HCT116 (cell line): ENCODE measurements around the gene ARAP1. TPM values are rescaled to one million over a fixed set of nuclear protein-coding genes. Genes with fewer than 3 reads are reported as not detected.

ENCODE experiments used
- ATAC-seq: fragments of 200-7000 bp; cut with Tn5 transposase; 2 replicates; pipeline ENCODE4 v1.9.1; 2020; ENCODE audit warnings: mild to moderate bottlenecking, moderate library complexity
- BruUV-seq: library from RNA; stranded (reverse); fragments of 400-500 nt; replicated peaks from 2 replicates; lab custom pipeline; 2021; lab: Mats Ljungman, UMichigan
- CTCF ChIA-PET: fragments of 300-600 bp; sonication (Branson Sonifier 250); formaldehyde crosslinking; loops from one replicate; lab custom pipeline; 2021; ENCODE audit warnings: antibody characterized with exemption; lab: Charles Lee
- POLR2A ChIA-PET: fragments of 300-600, 350-600 bp; sonication (Branson Sonifier 250); formaldehyde crosslinking; loops from one replicate; lab custom pipeline; 2021; ENCODE audit warnings: antibody characterized with exemption; lab: Charles Lee
- RAD21 ChIA-PET, 2 experiments: fragments of 300-600 bp; sonication (Branson Sonifier 250); formaldehyde crosslinking; loops; one replicate each; lab custom pipeline; 2023; ENCODE audit warnings: low total read pairs in 2 of 2; ENCODE audit not compliant: uncharacterized antibody in 2 of 2, unreplicated experiment in 2 of 2, low non-redundant PET in 1 of 2; lab: Charles Lee
- DNase-seq: peaks from one replicate; pipeline ENCODE4 v3.0.0-alpha.2; 2010; ENCODE audit warnings: low read depth, low spot score
- H2AFZ ChIP-seq: fragments of 200-600 bp; shearing (Covaris generic), sonication (generic); 2 replicates; pipeline ENCODE4 v1.6.1; 2017; ENCODE audit warnings: low read depth, mixed run types, mixed read lengths, antibody characterized with exemption, low read length; ENCODE audit not compliant: poor library complexity, severe bottlenecking
- H3K27ac ChIP-seq: 2 replicates; pipeline ENCODE4 v1.5.1; 2012; ENCODE audit warnings: low read depth, low read length
- H3K27me3 ChIP-seq: fragments of 200-600 bp; sonication (generic); 2 replicates; pipeline ENCODE4 v1.6.1; 2016; ENCODE audit warnings: mixed run types, low read length, mixed read lengths; ENCODE audit not compliant: insufficient read depth
- H3K36me3 ChIP-seq, 2 experiments: fragments of 200-500 bp in 1 of 2; fragments of 200-600 bp in 1 of 2; sonication (Bioruptor generic) in 1 of 2; sonication (generic) in 1 of 2; 2 replicates each; pipeline versions ENCODE4 v1.5.1 to v1.6.1; 2014 to 2016; ENCODE audit warnings: low read length in 2 of 2, inconsistent platforms in 1 of 2, mixed read lengths in 1 of 2, mixed run types in 1 of 2; ENCODE audit not compliant: insufficient read depth in 2 of 2, control insufficient read depth in 1 of 2
- H3K4me1 ChIP-seq, 2 experiments: fragments of 200-600 bp in 1 of 2; sonication (generic) in 1 of 2; 2 replicates each; pipeline versions ENCODE4 v1.5.1 to v1.6.1; 2012 to 2017; ENCODE audit warnings: low read length in 2 of 2, inconsistent platforms in 1 of 2, mild to moderate bottlenecking in 1 of 2, mixed read lengths in 1 of 2, mixed run types in 1 of 2, moderate library complexity in 1 of 2; ENCODE audit not compliant: insufficient read depth in 2 of 2, control insufficient read depth in 1 of 2
- H3K4me2 ChIP-seq: fragments of 200-600 bp; sonication (generic); 2 replicates; pipeline ENCODE4 v1.6.1; 2017; ENCODE audit warnings: mixed run types, low read length, mixed read lengths
- H3K4me3 ChIP-seq, 2 experiments: fragments of 200-600 bp in 1 of 2; sonication (generic) in 1 of 2; replicated peaks in 1 of 2; 2 replicates each; pipeline ENCODE4 v1.5.1; 2011 to 2016; ENCODE audit warnings: low read length in 2 of 2, control low read depth in 1 of 2, low read depth in 1 of 2, mild to moderate bottlenecking in 1 of 2, mixed read lengths in 1 of 2, mixed run types in 1 of 2
- H3K79me2 ChIP-seq: fragments of 200-600 bp; sonication (generic); 2 replicates; pipeline ENCODE4 v1.6.1; 2017; ENCODE audit warnings: mild to moderate bottlenecking, mixed run types, low read length, moderate library complexity, mixed read lengths; ENCODE audit not compliant: insufficient read depth
- H3K9ac ChIP-seq: fragments of 200-600 bp; sonication (generic); 2 replicates; pipeline ENCODE4 v1.6.1; 2016; ENCODE audit warnings: low read length, mixed read lengths
- H3K9me2 ChIP-seq: fragments of 200-600 bp; sonication (generic), shearing (Covaris generic); 2 replicates; pipeline ENCODE4 v1.6.1; 2017; ENCODE audit warnings: mixed run types, mild to moderate bottlenecking, moderate library complexity; ENCODE audit not compliant: insufficient read depth
- H3K9me3 ChIP-seq, 2 experiments: fragments of 200-500 bp in 1 of 2; fragments of 200-600 bp in 1 of 2; sonication (Bioruptor generic) in 1 of 2; sonication (generic) in 1 of 2; 2 replicates each; pipeline ENCODE4 v1.6.1; 2014 to 2017; ENCODE audit warnings: low read length in 2 of 2, mixed read lengths in 2 of 2, inconsistent platforms in 1 of 2, low read depth in 1 of 2, mild to moderate bottlenecking in 1 of 2, mixed run types in 1 of 2, moderate library complexity in 1 of 2; ENCODE audit not compliant: control insufficient read depth in 1 of 2, insufficient read depth in 1 of 2
- H4K20me1 ChIP-seq: fragments of 200-600 bp; sonication (generic), shearing (Covaris generic); 2 replicates; pipeline ENCODE4 v1.6.1; 2017; ENCODE audit warnings: mixed run types, mild to moderate bottlenecking, moderate library complexity; ENCODE audit not compliant: insufficient read depth
- CBX3 ChIP-seq: IDR thresholded peaks from 2 replicates; pipeline ENCODE4 v1.6.1; 2012; ENCODE audit warnings: low read depth
- CTCF ChIP-seq, 3 experiments: fragments of 200-600 bp in 1 of 3; sonication (generic) in 1 of 3; IDR thresholded peaks in 2 of 3; conservative IDR thresholded peaks in 1 of 3; 2 replicates each; pipeline ENCODE4 v1.5.1; 2012 to 2017; ENCODE audit warnings: low read depth in 2 of 3, low read length in 2 of 3, antibody characterized with exemption in 1 of 3, borderline replicate concordance in 1 of 3, control low read depth in 1 of 3, mild to moderate bottlenecking in 1 of 3, mixed read lengths in 1 of 3, mixed run types in 1 of 3, moderate library complexity in 1 of 3; ENCODE audit not compliant: insufficient read depth in 1 of 3
- ELF1 ChIP-seq: IDR thresholded peaks from 2 replicates; pipeline ENCODE4 v1.6.1; 2012; ENCODE audit warnings: low read depth, borderline replicate concordance
- EZH2phosphoT487 ChIP-seq: fragments of 200-600 bp; IDR thresholded peaks from 2 replicates; pipeline ENCODE4 v1.6.1; 2018; ENCODE audit warnings: antibody characterized with exemption, borderline replicate concordance
- FOSL1 ChIP-seq: IDR thresholded peaks from 2 replicates; pipeline ENCODE4 v1.6.1; 2012; ENCODE audit warnings: low read depth
- JUND ChIP-seq: IDR thresholded peaks from 2 replicates; pipeline ENCODE4 v1.6.1; 2012
- REST ChIP-seq: IDR thresholded peaks from 2 replicates; pipeline ENCODE4 v1.6.1; 2012; ENCODE audit warnings: low read depth
- SP1 ChIP-seq: IDR thresholded peaks from 2 replicates; pipeline ENCODE4 v1.6.1; 2012; ENCODE audit warnings: low read depth
- TCF7L2 ChIP-seq: IDR thresholded peaks from 2 replicates; pipeline ENCODE4 v1.7.0; 2011; ENCODE audit warnings: borderline replicate concordance, inconsistent platforms; ENCODE audit not compliant: insufficient read depth, insufficient read length; ENCODE audit errors: extremely low read depth
- ZFX ChIP-seq: fragments of 450-650 bp; IDR thresholded peaks from 2 replicates; pipeline ENCODE4 v1.6.1; 2017
- ZNF274 ChIP-seq: fragments of 200-500 bp; sonication (Bioruptor generic); IDR thresholded peaks from 2 replicates; pipeline ENCODE4 v1.6.1; 2014; ENCODE audit warnings: mild to moderate bottlenecking, low read depth, low read length, inconsistent platforms
- intact Hi-C: fragments of 100-400 bp; cut with micrococcal nuclease; formaldehyde crosslinking; loops from 2 replicates; pipeline ENCODE4 v1.10.0; 2022
- total RNA-seq: library from RNA; stranded (reverse); gene quantifications from one replicate; pipeline ENCODE4 v1.2.1, GENCODE V29; 2021; ENCODE audit not compliant: unreplicated experiment
- TF ChIP-seq, protein P1 (sequence below): IDR thresholded peaks from 2 replicates; pipeline ENCODE4 v1.6.1; 2012
- TF ChIP-seq, protein P2 (sequence below): IDR thresholded peaks from 2 replicates; pipeline ENCODE4 v1.6.1; 2011; ENCODE audit warnings: mild to moderate bottlenecking, low read length, moderate library complexity; ENCODE audit not compliant: insufficient replicate concordance; ENCODE audit errors: extremely low read depth

The ARAP1 gene
- total RNA-seq, 1 experiment from 2014 or later, result 57.4 TPM

GRCh38 chr11:72779495-72780128, 27.4 kb upstream of the ARAP1 start:
- intact Hi-C loops, result no loop called here
- no peak for ATAC-seq
- peak overlapping the region in 1 of 2 experiments; percentile 5; a peak in 1 of 4 replicates for H3K4me3 ChIP-seq
- TF ChIP-seq CTCF (IDR thresholded peaks at IDR 0.05 in 2 of 3, conservative IDR thresholded peaks at IDR 0.05 in 1 of 3; ENCODE audit: borderline replicate concordance in 1 of 3, insufficient read depth in 1 of 3, low read depth in 2 of 3, low read length in 2 of 3) (no peak), JUND (no peak), FOSL1 (no peak), CBX3 (no peak), REST (no peak), EZH2phosphoT487 (no peak), TCF7L2 (no peak), SP1 (no peak), ELF1 (no peak), ZFX (no peak), ZNF274 (no peak)
- TF ChIP-seq, protein P1, sequence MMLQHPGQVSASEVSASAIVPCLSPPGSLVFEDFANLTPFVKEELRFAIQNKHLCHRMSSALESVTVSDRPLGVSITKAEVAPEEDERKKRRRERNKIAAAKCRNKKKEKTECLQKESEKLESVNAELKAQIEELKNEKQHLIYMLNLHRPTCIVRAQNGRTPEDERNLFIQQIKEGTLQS, result no peak
- TF ChIP-seq, protein P2, sequence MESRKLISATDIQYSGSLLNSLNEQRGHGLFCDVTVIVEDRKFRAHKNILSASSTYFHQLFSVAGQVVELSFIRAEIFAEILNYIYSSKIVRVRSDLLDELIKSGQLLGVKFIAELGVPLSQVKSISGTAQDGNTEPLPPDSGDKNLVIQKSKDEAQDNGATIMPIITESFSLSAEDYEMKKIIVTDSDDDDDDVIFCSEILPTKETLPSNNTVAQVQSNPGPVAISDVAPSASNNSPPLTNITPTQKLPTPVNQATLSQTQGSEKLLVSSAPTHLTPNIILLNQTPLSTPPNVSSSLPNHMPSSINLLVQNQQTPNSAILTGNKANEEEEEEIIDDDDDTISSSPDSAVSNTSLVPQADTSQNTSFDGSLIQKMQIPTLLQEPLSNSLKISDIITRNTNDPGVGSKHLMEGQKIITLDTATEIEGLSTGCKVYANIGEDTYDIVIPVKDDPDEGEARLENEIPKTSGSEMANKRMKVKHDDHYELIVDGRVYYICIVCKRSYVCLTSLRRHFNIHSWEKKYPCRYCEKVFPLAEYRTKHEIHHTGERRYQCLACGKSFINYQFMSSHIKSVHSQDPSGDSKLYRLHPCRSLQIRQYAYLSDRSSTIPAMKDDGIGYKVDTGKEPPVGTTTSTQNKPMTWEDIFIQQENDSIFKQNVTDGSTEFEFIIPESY, result no peak
- CTCF ChIA-PET, result no interaction called here
- H3K27me3 ChIP-seq, result no peaks in the 10 kb centered on the region
- no peaks in the 10 kb centered on the region for H3K79me2 ChIP-seq
- BruUV-seq, result no TSS peak
- H4K20me1 ChIP-seq, result no peaks in the 10 kb centered on the region
- H3K4me1 ChIP-seq, result peaks cover 12 to 49% of the 10 kb centered on the region in 2 experiments
- no peak overlapping the region for H3K27ac ChIP-seq
- RAD21 ChIA-PET, result no interaction called here
- H3K9me2 ChIP-seq, result no peaks in the 10 kb centered on the region
- POLR2A ChIA-PET, result no interaction called here
- peak overlapping the region; percentile 99; the same call in 1 of the 2 replicates for H3K4me2 ChIP-seq
- H2AFZ ChIP-seq, result no peak overlapping the region
- no peaks in the 10 kb centered on the region for H3K9me3 ChIP-seq
- no peak for DNase-seq
- no peak overlapping the region for H3K9ac ChIP-seq
- H3K36me3 ChIP-seq, result no peaks in the 10 kb centered on the region
